HEK293T (cell line): Measurements from ENCODE around the gene CATSPER2.
"Not testable (repeated sequence)": the region's sequence is repeated elsewhere in the genome, so short reads cannot be mapped to it uniquely, and the experiment has no call there.

Source experiments
- CTCF ChIA-PET: fragments of 350-600 bp; formaldehyde crosslinking; extraction: SDS; loops from one replicate; lab custom pipeline; 2021; ENCODE audit warnings: antibody characterized with exemption, inconsistent platforms; lab: Yijun Ruan, JAX
- POLR2A ChIA-PET: fragments of 350-600 bp; formaldehyde crosslinking; extraction: SDS; loops from one replicate; lab custom pipeline; 2020; ENCODE audit warnings: antibody characterized with exemption, inconsistent platforms; lab: Yijun Ruan, JAX
- DNase-seq: peaks from one replicate; pipeline ENCODE4 v3.0.0; 2012; ENCODE audit warnings: mixed read lengths; ENCODE audit errors: extremely low spot score
- ARNT ChIP-seq: fragments of 450-650 bp; IDR thresholded peaks from 2 replicates; pipeline ENCODE4 v1.6.1; 2017; ENCODE audit warnings: mild to moderate bottlenecking
- BHLHE40 ChIP-seq: fragments of 450-650 bp; IDR thresholded peaks from 2 replicates; pipeline ENCODE4 v1.6.1; 2016; ENCODE audit warnings: mild to moderate bottlenecking, moderate library complexity, borderline replicate concordance
- CTBP1 ChIP-seq: fragments of 450-650 bp; IDR thresholded peaks from 2 replicates; pipeline ENCODE4 v1.6.1; 2016; ENCODE audit warnings: borderline replicate concordance
- ELF4 ChIP-seq: fragments of 450-650 bp; IDR thresholded peaks from 2 replicates; pipeline ENCODE4 v1.6.1; 2017; ENCODE audit warnings: antibody characterized with exemption
- FOXA1 ChIP-seq: fragments of 450-650 bp; IDR thresholded peaks from 2 replicates; pipeline ENCODE4 v1.6.1; 2016; ENCODE audit warnings: mild to moderate bottlenecking
- FOXK2 ChIP-seq: fragments of 450-650 bp; IDR thresholded peaks from 2 replicates; pipeline ENCODE4 v1.6.1; 2016; ENCODE audit warnings: mild to moderate bottlenecking
- FOXM1 ChIP-seq: fragments of 450-650 bp; IDR thresholded peaks from 2 replicates; pipeline ENCODE4 v1.6.1; 2017; ENCODE audit warnings: mild to moderate bottlenecking, borderline replicate concordance
- HDGF ChIP-seq: fragments of 450-650 bp; IDR thresholded peaks from 2 replicates; pipeline ENCODE4 v1.6.1; 2017; ENCODE audit warnings: antibody characterized with exemption, borderline replicate concordance
- L3MBTL2 ChIP-seq: fragments of 450-650 bp; conservative IDR thresholded peaks from 2 replicates; pipeline ENCODE4 v1.6.1; 2016; ENCODE audit warnings: mild to moderate bottlenecking
- LEF1 ChIP-seq: fragments of 450-650 bp; IDR thresholded peaks from 2 replicates; pipeline ENCODE4 v1.6.1; 2017; ENCODE audit warnings: mild to moderate bottlenecking, borderline replicate concordance
- NFRKB ChIP-seq: fragments of 450-650 bp; IDR thresholded peaks from 2 replicates; pipeline ENCODE4 v1.6.1; 2016; ENCODE audit warnings: mild to moderate bottlenecking, moderate library complexity
- SP1 ChIP-seq: fragments of 450-650 bp; IDR thresholded peaks from 2 replicates; pipeline ENCODE4 v1.6.1; 2017
- SUZ12 ChIP-seq: fragments of 450-650 bp; IDR thresholded peaks from 2 replicates; pipeline ENCODE4 v1.6.1; 2016; ENCODE audit warnings: mild to moderate bottlenecking
- TARDBP ChIP-seq: fragments of 450-650 bp; IDR thresholded peaks from 2 replicates; pipeline ENCODE4 v1.6.1; 2016
- ZNF384 ChIP-seq: fragments of 450-650 bp; IDR thresholded peaks from 2 replicates; pipeline ENCODE4 v1.6.1; 2016
- TF ChIP-seq, protein P1 (sequence below): fragments of 450-650 bp; IDR thresholded peaks from 2 replicates; pipeline ENCODE4 v1.6.1; 2016

The CATSPER2 gene

DNA sequence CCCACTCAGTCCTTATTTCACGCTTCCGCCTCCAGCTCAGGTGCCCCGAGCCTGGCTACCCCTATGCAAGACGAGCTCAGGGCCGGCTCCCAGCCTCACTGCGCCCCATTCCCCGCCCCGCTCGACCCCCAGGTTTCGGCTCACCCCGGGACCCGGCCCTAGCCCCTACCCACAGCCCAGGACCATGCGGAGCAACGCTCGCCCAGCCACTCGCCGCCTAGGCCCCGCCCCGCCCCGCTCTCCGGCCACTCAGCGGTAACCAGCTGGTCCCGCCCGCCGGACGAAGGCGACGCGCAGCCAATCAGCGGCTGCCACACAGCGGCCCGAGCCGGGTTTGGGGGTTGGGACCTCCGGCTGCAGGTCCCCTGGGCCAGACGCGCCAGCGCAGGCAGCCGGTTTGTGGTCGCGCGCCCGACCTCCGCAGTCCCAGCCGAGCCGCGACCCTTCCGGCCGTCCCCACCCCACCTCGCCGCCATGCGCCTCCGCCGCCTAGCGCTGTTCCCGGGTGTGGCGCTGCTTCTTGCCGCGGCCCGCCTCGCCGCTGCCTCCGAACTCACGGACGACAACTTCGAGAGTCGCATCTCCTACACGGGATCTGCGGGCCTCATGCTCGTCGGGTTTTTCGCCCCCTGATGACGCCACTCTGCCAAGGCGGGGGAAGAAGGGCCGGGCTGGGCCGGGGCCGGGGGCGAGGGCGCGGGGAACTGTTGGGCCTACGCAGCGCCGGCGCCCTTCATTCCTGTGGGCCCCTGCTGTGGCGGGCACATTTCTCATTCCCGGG lies at the start of gene CATSPER2:
Gene CATSPER2 (minus strand): TSS at position 196 of the 781 bp plus-strand sequence. CDS start 783 bp downstream, outside the sequence.
- CTCF ChIA-PET = no interaction called here
- no peak for DNase-seq
- TF ChIP-seq NFRKB (no peak), ELF4 (no peak), FOXM1 (no peak), FOXK2 (no peak), SUZ12 (no peak), TARDBP (no peak), LEF1 (no peak), ZNF384 (no peak), FOXA1 (no peak), SP1 (no peak), ARNT (no peak), CTBP1 (no peak), HDGF (no peak), BHLHE40 (no peak), L3MBTL2 (no peak)
- TF ChIP-seq, protein P1, sequence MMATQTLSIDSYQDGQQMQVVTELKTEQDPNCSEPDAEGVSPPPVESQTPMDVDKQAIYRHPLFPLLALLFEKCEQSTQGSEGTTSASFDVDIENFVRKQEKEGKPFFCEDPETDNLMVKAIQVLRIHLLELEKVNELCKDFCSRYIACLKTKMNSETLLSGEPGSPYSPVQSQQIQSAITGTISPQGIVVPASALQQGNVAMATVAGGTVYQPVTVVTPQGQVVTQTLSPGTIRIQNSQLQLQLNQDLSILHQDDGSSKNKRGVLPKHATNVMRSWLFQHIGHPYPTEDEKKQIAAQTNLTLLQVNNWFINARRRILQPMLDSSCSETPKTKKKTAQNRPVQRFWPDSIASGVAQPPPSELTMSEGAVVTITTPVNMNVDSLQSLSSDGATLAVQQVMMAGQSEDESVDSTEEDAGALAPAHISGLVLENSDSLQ = no peak
- POLR2A ChIA-PET = no interaction called here

DNA sequence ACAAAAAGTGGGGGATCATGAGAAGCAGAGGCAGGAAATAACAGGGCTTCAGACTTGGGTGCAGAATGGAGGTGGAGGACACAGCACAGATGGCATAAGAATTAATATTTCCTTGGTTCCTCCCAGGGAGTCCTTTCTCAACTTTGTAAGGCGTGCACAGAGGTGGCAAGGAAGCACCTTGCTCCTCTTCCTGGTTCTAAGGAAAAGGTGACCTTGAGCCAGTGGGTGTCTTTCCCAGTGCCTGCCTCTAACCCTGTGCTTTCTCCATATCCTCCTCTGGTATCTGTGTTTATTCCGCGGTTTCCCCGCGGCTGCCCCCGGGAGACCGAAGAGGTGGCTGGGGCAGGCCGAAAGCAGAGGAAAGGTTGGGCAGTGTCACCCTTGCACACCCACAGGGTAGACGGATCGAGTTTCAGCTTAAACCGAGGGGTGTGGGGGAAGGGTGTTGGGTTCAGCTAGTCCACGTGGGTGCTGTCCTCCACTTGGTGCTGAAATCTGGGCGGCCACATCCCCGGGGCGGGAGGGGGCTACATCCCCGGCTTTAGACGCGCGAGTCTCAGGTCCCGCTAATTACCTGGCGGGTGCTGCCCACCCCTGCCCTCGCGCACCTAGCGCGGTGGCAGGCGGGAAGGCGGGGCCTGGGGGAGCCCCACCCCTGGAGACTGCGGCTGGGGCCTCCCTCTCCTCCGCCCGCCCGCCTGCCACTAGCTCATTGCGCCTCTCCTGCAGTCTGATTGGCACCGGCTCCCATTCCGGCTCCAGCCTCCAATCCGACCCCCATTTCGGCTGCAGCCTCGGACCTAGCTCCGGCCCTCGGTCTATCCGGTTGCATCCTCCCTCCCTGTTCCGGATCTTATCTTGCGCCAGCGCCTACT lies 44.7 kb upstream of the CATSPER2 start, which contains the start of gene CKMT1A:
Gene CKMT1A (plus strand): TSS at position 712 of the 875 bp plus-strand sequence. CDS start 192 bp downstream, outside the sequence.
- CTCF ChIA-PET, DNase-seq, POLR2A ChIA-PET: not testable (repeated sequence)

GRCh38 chr15:43692679-43693078 lies 44.0 kb upstream of the CATSPER2 start:
- CTCF ChIA-PET, POLR2A ChIA-PET, DNase-seq: not testable (repeated sequence)

DNA sequence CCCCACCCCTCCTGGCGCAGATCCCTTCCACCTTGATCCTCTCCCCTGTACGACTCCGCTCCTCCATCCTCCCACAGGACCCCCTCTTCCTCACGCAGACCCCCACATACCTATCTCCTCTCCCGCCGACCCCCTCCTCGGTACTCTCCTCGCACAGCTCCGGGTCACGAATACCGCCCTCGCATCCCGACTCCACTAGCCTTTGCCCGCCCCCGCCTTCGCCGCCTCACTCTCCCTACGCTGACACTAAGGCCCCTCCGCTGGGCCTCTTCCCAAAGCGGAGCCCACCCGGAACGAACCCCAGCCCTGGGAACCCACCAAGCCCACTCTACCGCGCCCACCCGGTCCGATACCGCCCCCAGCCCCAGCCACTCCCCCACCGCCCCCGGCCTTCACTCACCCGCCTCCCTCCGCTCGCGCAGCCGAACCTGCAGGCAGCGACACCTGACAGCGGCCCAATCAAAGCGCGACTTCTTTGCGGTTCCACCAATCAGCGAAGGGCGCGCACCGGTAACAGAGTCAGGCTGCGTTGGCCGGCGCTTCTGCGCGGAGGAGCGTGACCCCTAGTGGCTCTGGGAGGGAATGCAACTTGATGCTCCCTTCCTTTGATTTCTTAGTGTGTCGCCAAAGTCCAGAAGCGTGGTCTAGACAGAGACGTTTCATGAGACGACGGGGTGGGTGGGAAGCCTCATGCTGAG lies 41.1 kb upstream of the CATSPER2 start:
- DNase-seq, POLR2A ChIA-PET, CTCF ChIA-PET: not testable (repeated sequence)

- DNase-seq, POLR2A ChIA-PET, CTCF ChIA-PET: not testable (repeated sequence)
Observed at GRCh38 chr15:43674175-43674574, 25.5 kb upstream of the CATSPER2 start.

- CTCF ChIA-PET, DNase-seq, POLR2A ChIA-PET: not testable (repeated sequence)
Observed at GRCh38 chr15:43666177-43666576, 17.5 kb upstream of the CATSPER2 start.

DNA sequence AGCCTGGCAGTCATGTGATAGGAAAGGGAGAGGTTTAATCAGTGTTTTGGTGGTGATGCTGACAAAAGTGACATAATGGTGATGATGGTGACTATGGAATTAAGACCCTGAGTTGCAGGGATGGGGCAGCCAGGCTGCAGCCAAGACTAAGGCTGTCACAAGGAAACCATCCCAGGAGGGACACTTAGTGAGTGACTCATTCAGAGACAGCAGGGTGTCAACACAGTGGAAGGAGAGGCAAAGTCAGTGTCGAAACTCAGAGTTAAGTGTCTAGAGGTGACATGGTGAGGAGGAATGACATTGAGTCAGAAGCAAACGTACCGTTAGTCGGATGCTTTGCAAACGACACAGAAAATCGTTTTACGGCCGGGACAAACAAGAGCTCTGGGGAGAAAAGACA lies 14.7 kb upstream of the CATSPER2 start:
- DNase-seq, CTCF ChIA-PET, POLR2A ChIA-PET: not testable (repeated sequence)

DNA sequence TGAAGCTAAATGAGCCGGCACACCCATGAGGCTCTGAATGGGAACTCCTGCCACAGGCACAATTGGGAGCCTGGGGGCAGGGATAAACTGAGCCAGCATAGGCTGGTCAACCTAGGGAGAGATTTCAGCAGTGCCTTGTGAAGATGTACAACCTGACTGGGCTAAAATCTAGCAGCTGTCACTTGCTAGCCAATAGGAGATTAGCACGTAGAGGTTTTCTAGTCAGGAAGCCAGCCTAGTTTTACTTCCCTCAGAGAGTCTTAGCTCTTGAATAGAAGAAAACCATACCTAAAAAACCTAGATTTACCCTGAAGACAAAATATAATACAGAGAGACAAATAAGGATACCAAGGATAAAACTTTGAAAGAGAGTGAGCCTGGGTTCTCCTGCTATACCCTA lies 13.6 kb upstream of the CATSPER2 start:
- POLR2A ChIA-PET, DNase-seq, CTCF ChIA-PET: not testable (repeated sequence)

- POLR2A ChIA-PET, CTCF ChIA-PET, DNase-seq: not testable (repeated sequence)
Observed at GRCh38 chr15:43659727-43660126, 11.1 kb upstream of the CATSPER2 start.

DNA sequence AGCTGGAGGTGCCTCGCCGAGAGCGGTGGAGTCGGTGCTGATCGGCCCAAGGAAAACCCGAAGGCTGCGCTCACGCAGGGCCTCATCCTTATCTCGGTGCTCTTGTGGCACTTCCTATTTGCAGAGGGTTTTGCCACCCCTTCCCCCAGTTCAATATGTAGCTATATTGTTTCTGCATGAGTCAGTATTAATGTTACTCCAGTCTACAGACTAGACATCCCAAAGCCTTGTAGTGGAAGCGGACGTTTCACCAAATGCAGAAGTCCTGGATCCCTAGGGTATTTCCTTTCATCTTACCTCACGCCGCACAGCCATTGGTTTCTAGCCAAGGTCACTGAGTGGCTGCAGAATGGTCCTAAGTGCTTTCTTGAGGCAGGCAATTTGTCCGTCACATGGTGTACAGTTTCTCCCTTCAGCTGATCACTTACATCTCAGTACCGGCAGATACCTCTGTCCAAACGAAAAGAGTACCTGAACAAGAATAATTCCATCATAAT lies 834 bp upstream of the CATSPER2 start:
- POLR2A ChIA-PET, CTCF ChIA-PET, DNase-seq: not testable (repeated sequence)

GRCh38 chr15:43638464-43639204 lies 10.0 kb downstream of the CATSPER2 start:
- DNase-seq, POLR2A ChIA-PET, CTCF ChIA-PET: not testable (repeated sequence)

GRCh38 chr15:43626937-43627336 lies 21.7 kb downstream of the CATSPER2 start:
- CTCF ChIA-PET, DNase-seq, POLR2A ChIA-PET: not testable (repeated sequence)
